ENCODE results near the gene SLC25A18. TPM values are rescaled to one million over a fixed set of nuclear protein-coding genes. Genes with fewer than 3 reads are reported as not detected.
"Not testable (repeated sequence)": the region's sequence is repeated elsewhere in the genome, so short reads cannot be mapped to it uniquely, and the experiment has no call there.

SLC25A18 gene
- under 1 TPM; 0.29 to 0.64 (median 0.40) TPM for polyA plus RNA-seq (ENCODE audit: insufficient read depth in 1 of 5, insufficient read length in 5 of 5, low replicate concordance in 1 of 5)
- long read RNA-seq, donor 1: 0 reads
- long read RNA-seq, donor 2, partial matches to known transcripts: 0 of 50 reads
- long read RNA-seq, donor 2, other reads (novel, unspliced or antisense): 50 of 50 reads
- long read RNA-seq, donor 3: 0 reads
- long read RNA-seq, donor 4: 0 reads
- long read RNA-seq, donor 5, partial matches to known transcripts: 166 of 166 reads
- long read RNA-seq, donor 5, other reads (novel, unspliced or antisense): 0 of 166 reads
- long read RNA-seq, donor 6, partial matches to known transcripts: 23 of 91 reads
- long read RNA-seq, donor 6, other reads (novel, unspliced or antisense): 68 of 91 reads
- long read RNA-seq, donor 7: 0 reads
- long read RNA-seq, donor 8: 0 reads

GRCh38 chr22:17562906-17563870 is at the start of gene SLC25A18:
TSS of gene SLC25A18 (plus strand) at chr22:17563498. CDS start at chr22:17579945, 16,447 bp downstream.
- DNase-seq: no peak

- no peak for DNase-seq
Observed at GRCh38 chr22:17513612-17514011, 49.7 kb upstream of the SLC25A18 start.

GRCh38 chr22:17514084-17514483 is 49.2 kb upstream of the SLC25A18 start:
- no peak for DNase-seq

- no peak for DNase-seq
Observed at GRCh38 chr22:17518406-17518805, 44.9 kb upstream of the SLC25A18 start.

GRCh38 chr22:17521971-17522370 is 41.3 kb upstream of the SLC25A18 start:
- not testable (repeated sequence) for DNase-seq

- DNase-seq: no peak
Observed at GRCh38 chr22:17523925-17524324, 39.4 kb upstream of the SLC25A18 start.

- DNase-seq: no peak
Observed at GRCh38 chr22:17536269-17536668, 27.0 kb upstream of the SLC25A18 start.

GRCh38 chr22:17537155-17537554 is 26.1 kb upstream of the SLC25A18 start:
- DNase-seq: no peak

- no peak for DNase-seq
Observed at GRCh38 chr22:17540481-17540880, 22.8 kb upstream of the SLC25A18 start.

GRCh38 chr22:17541476-17541875 is 21.8 kb upstream of the SLC25A18 start:
- DNase-seq: no peak

- DNase-seq: no peak
Observed at GRCh38 chr22:17542452-17542851, 20.8 kb upstream of the SLC25A18 start.

- DNase-seq: no peak
Observed at GRCh38 chr22:17548010-17548755, 15.1 kb upstream of the SLC25A18 start.

GRCh38 chr22:17548756-17549035 is 14.6 kb upstream of the SLC25A18 start:
- DNase-seq: no peak

- DNase-seq: no peak
Observed at GRCh38 chr22:17549183-17549582, 14.1 kb upstream of the SLC25A18 start.

- DNase-seq: no peak
Observed at GRCh38 chr22:17549655-17550054, 13.6 kb upstream of the SLC25A18 start.

- DNase-seq: no peak
Observed at GRCh38 chr22:17552737-17553136, 10.6 kb upstream of the SLC25A18 start.

- no peak for DNase-seq
Observed at GRCh38 chr22:17554814-17555213, 8.5 kb upstream of the SLC25A18 start.

GRCh38 chr22:17559188-17559587 is 4.1 kb upstream of the SLC25A18 start:
- DNase-seq: no peak

GRCh38 chr22:17563936-17564391 is 666 bp downstream of the SLC25A18 start:
- no peak for DNase-seq

- not testable (repeated sequence) for DNase-seq
Observed at GRCh38 chr22:17566016-17566687, 2.9 kb downstream of the SLC25A18 start.

GRCh38 chr22:17566776-17567175 is 3.5 kb downstream of the SLC25A18 start:
- DNase-seq: no peak
